C4-2B (cell line): Measurements from ENCODE around the gene LEF1.

Source experiments
- CTCF ChIP-seq: fragments of 450-650 bp; conservative IDR thresholded peaks from 2 replicates; pipeline ENCODE4 v1.5.1; 2017; ENCODE audit warnings: mild to moderate bottlenecking
- ZFX ChIP-seq: fragments of 450-650 bp; IDR thresholded peaks from 2 replicates; pipeline ENCODE4 v1.6.1; 2017

- no peak for TF ChIP-seq CTCF
- no peak for TF ChIP-seq ZFX
These were observed 33.0 kb upstream of the LEF1 start for GRCh38 chr4:108201774-108202173.
